Gastrocnemius medialis (tissue), 4 donors: ENCODE measurements around the gene PGAM1. TPM values are rescaled to one million over a fixed set of nuclear protein-coding genes. Genes with fewer than 3 reads are reported as not detected.
"Not testable (repeated sequence)": the region's sequence is repeated elsewhere in the genome, so short reads cannot be mapped to it uniquely, and the experiment has no call there.

Source experiments
- ATAC-seq, 2 donors: fragments of 150-250 bp; one replicate each; pipeline ENCODE4 v1.9.1; 2016
- DNase-seq, 2 donors: peaks; one replicate each; pipeline ENCODE4 v3.0.0-alpha.2; 2019
- H3K27ac ChIP-seq, 4 donors: fragments of 200-600 bp; sonication (generic); 1 replicate in 1 of 4; 2 replicates in 3 of 4; pipeline ENCODE4 v1.5.1; 2016 to 2018; ENCODE audit warnings: mild to moderate bottlenecking in 2 of 4, moderate library complexity in 1 of 4
- H3K27me3 ChIP-seq, 3 donors: fragments of 200-600 bp; sonication (generic) in 2 of 3; 1 replicate in 1 of 3; 2 replicates in 2 of 3; pipeline versions ENCODE4 v1.5.1 to v1.6.0; 2016 to 2019; ENCODE audit warnings: mild to moderate bottlenecking in 1 of 3, moderate library complexity in 1 of 3
- H3K36me3 ChIP-seq, 2 donors: fragments of 200-600 bp; sonication (generic) in 1 of 2; one replicate each; pipeline ENCODE4 v1.5.1; 2017 to 2018
- H3K4me1 ChIP-seq, 2 donors: fragments of 200-600 bp; sonication (generic) in 1 of 2; one replicate each; pipeline ENCODE4 v1.5.1; 2016 to 2017; ENCODE audit warnings: mild to moderate bottlenecking in 2 of 2
- H3K4me3 ChIP-seq, 4 donors: fragments of 200-600 bp; sonication (generic) in 3 of 4; 1 replicate in 1 of 4; 2 replicates in 3 of 4; pipeline ENCODE4 v1.5.1; 2016 to 2019; ENCODE audit warnings: mild to moderate bottlenecking in 2 of 4
- H3K9me3 ChIP-seq, 3 donors: fragments of 200-600 bp; sonication (generic) in 2 of 3; 1 replicate in 1 of 3; 2 replicates in 2 of 3; pipeline ENCODE4 v1.5.1; 2016 to 2019
- CTCF ChIP-seq, 5 experiments: fragments of 450-650 bp in 3 of 5; fragments of 200-600 bp in 2 of 5; sonication (generic) in 2 of 5; IDR thresholded peaks in 4 of 5; conservative IDR thresholded peaks in 1 of 5; 1 replicate in 4 of 5; 2 replicates in 1 of 5; pipeline ENCODE4 v1.5.1; 2016 to 2019; ENCODE audit warnings: antibody characterized with exemption in 5 of 5, mild to moderate bottlenecking in 3 of 5, moderate library complexity in 3 of 5
- POLR2A ChIP-seq, 2 donors: fragments of 450-650 bp; IDR thresholded peaks; one replicate each; pipeline ENCODE4 v1.6.1; 2017; ENCODE audit warnings: antibody characterized with exemption in 2 of 2, mild to moderate bottlenecking in 2 of 2, moderate library complexity in 2 of 2
- in situ Hi-C, 4 donors: fragments of 200-750 bp; cut with MboI; loops; one replicate each; pipeline versions ENCODE4 v1.15.0 to v1.8.0; 2017; ENCODE audit warnings: low sequenced_read_pairs in 4 of 4
- intact Hi-C: fragments of 100-400 bp; cut with DNase I; formaldehyde crosslinking; loops from one replicate; pipeline ENCODE4 v1.15.1; 2023; ENCODE audit warnings: low total_unique reads
- total RNA-seq, 4 donors: library from RNA; depleted of rRNA; stranded (reverse); fragments of >200 nt; gene quantifications; one replicate each; pipeline versions ENCODE4 v1.1.0 to v1.2.3, GENCODE V29; 2016

Gene PGAM1
- total RNA-seq, 4 donors from 2014 or later: 41.0 to 72.1 (median 62.2) TPM

GRCh38 chr10:97465982-97466381 lies 40.0 kb downstream of the PGAM1 start:
- no peak for DNase-seq
- Histone ChIP-seq H3K36me3 (peaks cover 5 to 99% of the 10 kb centered on the region in 2 donors), H3K4me1 (peaks cover 5 to 8% of the 10 kb centered on the region in 2 donors), H3K9me3 (no peaks in the 10 kb centered on the region), H3K4me3 (no peak overlapping the region), H3K27ac (peak overlapping the region in 1 of 4 donors; percentile 58), H3K27me3 (no peaks in the 10 kb centered on the region)
- in situ Hi-C loops: loop anchor here in 3 of 4 donors (10.0 kb wide), 2 partner anchors 89 to 149 kb away; no protein-coding TSS in a partner anchor
- ATAC-seq: peak in 1 of 2 donors; percentile 11
- intact Hi-C loops: no loop called here
- no peak for TF ChIP-seq POLR2A (IDR thresholded peaks at IDR 0.05)
- TF ChIP-seq CTCF (IDR thresholded peaks at IDR 0.05 in 4 of 5, conservative IDR thresholded peaks at IDR 0.05 in 1 of 5): no peak

- DNase-seq (no peak), ATAC-seq (no peak)
- in situ Hi-C loops (loop anchor here in 3 of 4 donors (10.0 kb wide), 2 partner anchors 88 to 148 kb away; no protein-coding TSS in a partner anchor), intact Hi-C loops (no loop called here)
- TF ChIP-seq POLR2A (IDR thresholded peaks at IDR 0.05) (no peak), CTCF (IDR thresholded peaks at IDR 0.05 in 4 of 5, conservative IDR thresholded peaks at IDR 0.05 in 1 of 5) (no peak)
- Histone ChIP-seq H3K9me3 (no peaks in the 10 kb centered on the region), H3K4me1 (peaks cover 5 to 8% of the 10 kb centered on the region in 2 donors), H3K27ac (peak overlapping the region in 1 of 4 donors; percentile 24), H3K27me3 (no peaks in the 10 kb centered on the region), H3K36me3 (peaks cover 5 to 99% of the 10 kb centered on the region in 2 donors), H3K4me3 (no peak overlapping the region)
Observed at GRCh38 chr10:97466755-97467154, 40.8 kb downstream of the PGAM1 start.

GRCh38 chr10:97468162-97468561 lies 42.2 kb downstream of the PGAM1 start:
- in situ Hi-C loops (loop anchor here in 3 of 4 donors (10.0 kb wide), 2 partner anchors 87 to 147 kb away; no protein-coding TSS in a partner anchor), intact Hi-C loops (no loop called here)
- TF ChIP-seq POLR2A (IDR thresholded peaks at IDR 0.05): no peak
- TF ChIP-seq CTCF (IDR thresholded peaks at IDR 0.05 in 4 of 5, conservative IDR thresholded peaks at IDR 0.05 in 1 of 5): no peak
- Histone ChIP-seq H3K27ac (no peak overlapping the region), H3K27me3 (no peaks in the 10 kb centered on the region), H3K4me3 (no peak overlapping the region), H3K9me3 (no peaks in the 10 kb centered on the region), H3K4me1 (peaks cover 5 to 8% of the 10 kb centered on the region in 2 donors), H3K36me3 (peaks cover 5 to 98% of the 10 kb centered on the region in 2 donors)
- DNase-seq (no peak), ATAC-seq (no peak)

- H3K36me3 ChIP-seq: peaks cover 5 to 98% of the 10 kb centered on the region in 2 donors
- H3K9me3 ChIP-seq, H3K27me3 ChIP-seq, DNase-seq, intact Hi-C loops, H3K4me3 ChIP-seq, H3K4me1 ChIP-seq, ATAC-seq, H3K27ac ChIP-seq: not testable (repeated sequence)
- in situ Hi-C loops: loop anchor here in 3 of 4 donors (10.0 kb wide), 2 partner anchors 86 to 146 kb away; no protein-coding TSS in a partner anchor
Observed at GRCh38 chr10:97468781-97469180, 42.8 kb downstream of the PGAM1 start.

GRCh38 chr10:97474918-97475317 lies 48.9 kb downstream of the PGAM1 start:
- in situ Hi-C loops (no loop called here), intact Hi-C loops (no loop called here)
- no peak for ATAC-seq
- H3K9me3 ChIP-seq: no peaks in the 10 kb centered on the region
- no peaks in the 10 kb centered on the region for H3K4me1 ChIP-seq
- no peak overlapping the region for H3K4me3 ChIP-seq
- H3K27me3 ChIP-seq: no peaks in the 10 kb centered on the region
- no peak overlapping the region for H3K27ac ChIP-seq
- H3K36me3 ChIP-seq: peaks cover 2 to 97% of the 10 kb centered on the region in 2 donors
- TF ChIP-seq POLR2A (IDR thresholded peaks at IDR 0.05): no peak
- no peak for TF ChIP-seq CTCF (IDR thresholded peaks at IDR 0.05 in 4 of 5, conservative IDR thresholded peaks at IDR 0.05 in 1 of 5)
- DNase-seq: no peak
